Ovary (tissue), 9 donors: ENCODE results near the gene OPN1LW. TPM values are rescaled to one million over a fixed set of nuclear protein-coding genes. Genes with fewer than 3 reads are reported as not detected.

ENCODE experiments used
- DNase-seq, 5 donors: peaks; one replicate each; pipeline ENCODE4 v3.0.0-alpha.2; 2019 to 2020
- H3K27ac ChIP-seq, 2 donors: fragments of 200-600 bp; one replicate each; pipeline versions ENCODE4 v1.5.1 to v1.8.0; 2019 to 2022
- H3K27me3 ChIP-seq: fragments of 200-600 bp; one replicate; pipeline ENCODE4 v1.8.0; 2022
- H3K36me3 ChIP-seq: fragments of 200-600 bp; sonication (generic); one replicate; pipeline ENCODE4 v1.5.1; 2019
- H3K4me1 ChIP-seq: one replicate; pipeline ENCODE4 v1.8.1; 2013; ENCODE audit warnings: mild to moderate bottlenecking, moderate library complexity; ENCODE audit not compliant: insufficient read depth
- H3K4me3 ChIP-seq: fragments of 200-600 bp; sonication (generic); one replicate; pipeline ENCODE4 v1.5.1; 2017
- H3K9me3 ChIP-seq, 2 donors: fragments of 200-600 bp in 1 of 2; sonication (generic) in 1 of 2; one replicate each; pipeline versions ENCODE4 v1.5.1 to v1.8.1; 2013 to 2019; ENCODE audit warnings: mild to moderate bottlenecking in 1 of 2, moderate library complexity in 1 of 2
- EP300 ChIP-seq: sonication (generic); formaldehyde crosslinking; IDR thresholded peaks from one replicate; pipeline ENCODE4 v1.6.1; 2017; ENCODE audit warnings: antibody characterized with exemption
- POLR2A ChIP-seq: fragments of 450-650 bp; IDR thresholded peaks from one replicate; pipeline ENCODE4 v1.6.1; 2017; ENCODE audit warnings: antibody characterized with exemption, mild to moderate bottlenecking, moderate library complexity
- WGBS, 3 donors: extraction: QIAGEN DNeasy Blood & Tissue Kit in 1 of 3; methylation state at CpG; one replicate each; pipeline versions ENCODE4 v1.1.5 to v1.1.7; 2013 to 2017; 5-methylcytosine and 5-hydroxymethylcytosine counted together
- intact Hi-C, 4 donors: fragments of 100-400 bp; cut with DNase I; formaldehyde crosslinking; loops; one replicate each; pipeline versions ENCODE4 v1.11.0 to v1.15.1; 2022 to 2023
- polyA plus RNA-seq, 2 donors: library from polyadenylated mRNA; stranded (reverse); fragments of 200-250 nt in 1 of 2; fragments of 350-450 nt in 1 of 2; fragmentation: Illumina TruSeq in 1 of 2; extraction: RNeasy Lipid Tissue Mini Kit (QIAGEN cat#74804) in 1 of 2; gene quantifications; one replicate each; pipeline ENCODE4 v1.2.3, GENCODE V29; 2013 to 2014
- total RNA-seq, 7 donors: library from RNA; depleted of rRNA in 2 of 7; stranded (reverse); fragments of >200 nt in 2 of 7; fragmentation: NEBNext Ultra II Directional in 3 of 7; extraction: Animal tissue kit (Norgen Biotek cat#: 25700) in 3 of 7; gene quantifications; one replicate each; pipeline versions ENCODE4 v1.1.0 to v1.2.4, GENCODE V29; 2016 to 2023
- TF ChIP-seq, protein P1 (sequence below), 3 donors: fragments of 450-650 bp in 2 of 3; fragments of 200-600 bp in 1 of 3; IDR thresholded peaks; one replicate each; pipeline versions ENCODE4 v1.5.1 to v1.8.0; 2016 to 2022; ENCODE audit warnings: antibody characterized with exemption in 3 of 3, mild to moderate bottlenecking in 1 of 3
- donor health status: DM: no; HTN: no; CAD: no; lungs with moderate emphysema.
- donor health status: DM: no; HTN: no; CAD: no.
- donor health status: Bipolar disorder and iron deficiency.
- donor health status: DM: yes; HTN: yes; CAD: no.
- donor health status: DM: no; HTN: no; CAD: no.
- donor health status: DM: yes; HTN: yes; CAD: no.

OPN1LW gene
- total and polyA plus RNA-seq, 9 donors = not detected

DNA sequence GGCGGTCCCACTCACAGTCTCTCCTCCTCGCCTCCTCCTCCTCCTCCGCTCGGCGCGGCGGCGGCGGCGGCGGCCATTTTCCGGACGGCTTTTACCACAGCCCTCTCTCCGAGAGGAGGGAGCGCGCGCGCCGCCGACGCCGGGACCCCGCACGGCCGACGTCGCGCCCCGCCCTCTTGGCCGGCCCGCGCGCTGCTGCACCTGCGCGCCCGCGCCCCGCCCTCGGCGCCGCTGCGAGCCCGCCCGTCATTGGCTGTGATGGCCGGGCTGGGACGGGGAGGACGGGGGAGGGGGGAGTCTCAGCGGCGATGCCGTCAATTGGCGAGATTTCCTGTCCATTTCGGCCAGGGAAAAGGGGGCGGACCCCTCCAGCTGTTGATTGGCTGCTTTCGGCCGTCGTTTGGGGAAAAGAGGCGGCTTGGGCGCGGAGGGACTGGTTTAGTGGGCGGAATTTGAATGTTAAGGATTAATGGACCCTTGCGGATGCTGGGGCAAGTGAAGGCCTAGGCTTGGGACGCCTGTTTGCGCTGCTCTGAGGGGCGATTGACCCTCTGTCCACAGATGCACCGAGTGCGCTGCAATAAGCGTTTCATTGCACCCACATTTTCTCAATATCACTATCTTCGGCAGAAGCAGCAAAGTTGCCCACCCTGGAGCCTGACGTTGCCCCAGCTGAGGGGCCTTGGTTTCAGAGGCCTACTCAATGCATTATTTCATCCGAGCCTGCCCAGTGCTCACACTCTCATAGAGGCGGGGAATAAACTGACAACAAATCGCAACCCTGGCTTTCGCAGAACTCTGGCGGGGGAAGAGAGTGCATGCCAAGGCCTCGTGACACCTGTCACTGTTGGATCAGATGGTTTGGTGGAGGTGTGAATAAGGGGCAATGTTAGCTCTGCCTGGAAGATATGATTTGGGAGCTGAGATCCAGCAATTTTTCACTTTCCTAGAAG, 46.2 kb upstream of the OPN1LW start, which contains the start of gene MECP2:
Gene MECP2, minus strand, starts transcription at position 129 of the 953 bp plus-strand sequence.
- Histone ChIP-seq H3K4me1 (peaks cover 3% of the 10 kb centered on the region), H3K4me3 (peak within 1 kb of the TSS; percentile 83), H3K36me3 (no peaks in the 10 kb centered on the region), H3K27me3 (no peaks in the 10 kb centered on the region), H3K27ac (peak within 1 kb of the TSS; percentile 98 to 99), H3K9me3 (no peaks in the 10 kb centered on the region)
- intact Hi-C loops = no loop called here
- TF ChIP-seq POLR2A = peak; percentile 24
- TF ChIP-seq, protein P1, sequence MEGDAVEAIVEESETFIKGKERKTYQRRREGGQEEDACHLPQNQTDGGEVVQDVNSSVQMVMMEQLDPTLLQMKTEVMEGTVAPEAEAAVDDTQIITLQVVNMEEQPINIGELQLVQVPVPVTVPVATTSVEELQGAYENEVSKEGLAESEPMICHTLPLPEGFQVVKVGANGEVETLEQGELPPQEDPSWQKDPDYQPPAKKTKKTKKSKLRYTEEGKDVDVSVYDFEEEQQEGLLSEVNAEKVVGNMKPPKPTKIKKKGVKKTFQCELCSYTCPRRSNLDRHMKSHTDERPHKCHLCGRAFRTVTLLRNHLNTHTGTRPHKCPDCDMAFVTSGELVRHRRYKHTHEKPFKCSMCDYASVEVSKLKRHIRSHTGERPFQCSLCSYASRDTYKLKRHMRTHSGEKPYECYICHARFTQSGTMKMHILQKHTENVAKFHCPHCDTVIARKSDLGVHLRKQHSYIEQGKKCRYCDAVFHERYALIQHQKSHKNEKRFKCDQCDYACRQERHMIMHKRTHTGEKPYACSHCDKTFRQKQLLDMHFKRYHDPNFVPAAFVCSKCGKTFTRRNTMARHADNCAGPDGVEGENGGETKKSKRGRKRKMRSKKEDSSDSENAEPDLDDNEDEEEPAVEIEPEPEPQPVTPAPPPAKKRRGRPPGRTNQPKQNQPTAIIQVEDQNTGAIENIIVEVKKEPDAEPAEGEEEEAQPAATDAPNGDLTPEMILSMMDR (IDR thresholded peaks at IDR 0.05) = no peak
- peak; percentile 89 to 93 (median 91) for DNase-seq
- 27 to 48% (median 35%) methylated on average over 25 to 75 of the region's 75 CpGs for WGBS, 3 donors

DNA sequence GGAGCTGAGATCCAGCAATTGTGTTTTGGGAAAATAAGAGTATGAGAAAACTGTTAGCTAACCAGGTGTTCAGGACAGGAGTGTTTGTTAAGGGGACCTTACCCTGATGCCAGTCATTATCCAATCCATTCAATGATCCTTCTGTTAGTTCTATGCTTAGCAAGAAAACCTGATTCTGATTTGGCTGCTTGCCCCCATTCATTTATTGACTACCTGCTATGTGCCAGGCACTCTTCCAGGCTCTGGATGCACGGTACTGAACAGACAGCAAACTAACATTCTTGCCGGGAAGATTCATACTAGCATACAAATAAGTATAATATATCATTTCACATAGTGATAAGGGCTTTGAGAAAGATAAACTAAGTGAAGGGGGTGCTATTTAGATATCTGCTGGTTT, 45.5 kb upstream of the OPN1LW start:
- Histone ChIP-seq H3K4me3 (no peak overlapping the region), H3K9me3 (no peaks in the 10 kb centered on the region), H3K27ac (no peak overlapping the region), H3K4me1 (peaks cover 3% of the 10 kb centered on the region), H3K36me3 (no peaks in the 10 kb centered on the region), H3K27me3 (no peaks in the 10 kb centered on the region)
- TF ChIP-seq EP300 (no peak), POLR2A (no peak)
- TF ChIP-seq, protein P1 (IDR thresholded peaks at IDR 0.05) = no peak
- 38 to 52% (median 44%) methylated on average over 2 of the region's 2 CpGs for WGBS, 3 donors
- DNase-seq = no peak
- intact Hi-C loops = no loop called here

DNA sequence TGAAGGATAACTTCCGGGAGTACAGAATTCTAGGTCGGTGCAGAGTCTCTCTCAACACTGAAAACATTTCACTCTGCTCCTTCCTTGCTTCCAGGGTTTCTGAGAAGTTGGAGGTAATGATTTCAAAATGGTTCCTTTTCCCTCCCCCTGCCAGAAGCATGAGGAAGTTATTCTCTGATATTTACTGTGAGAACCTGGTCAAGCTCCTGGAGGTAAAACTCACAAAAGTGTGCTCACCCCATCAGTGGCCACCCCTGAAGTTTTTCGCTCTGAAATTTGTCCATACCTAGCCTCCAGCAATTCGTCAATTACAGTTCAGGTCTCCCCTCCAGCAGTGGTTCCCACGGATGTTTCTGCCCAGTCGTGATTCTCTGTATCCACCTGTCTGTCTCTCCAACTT, 30.3 kb upstream of the OPN1LW start:
- DNase-seq = no peak
- no peaks in the 10 kb centered on the region for H3K4me1 ChIP-seq
- no peaks in the 10 kb centered on the region for H3K36me3 ChIP-seq
- no peak overlapping the region for H3K27ac ChIP-seq
- no peaks in the 10 kb centered on the region for H3K9me3 ChIP-seq
- 60 to 74% (median 72%) methylated on average over 6 of the region's 6 CpGs for WGBS, 3 donors
- intact Hi-C loops = no loop called here
- H3K27me3 ChIP-seq = no peaks in the 10 kb centered on the region
- TF ChIP-seq, protein P1 (IDR thresholded peaks at IDR 0.05) = no peak
- no peak for TF ChIP-seq EP300
- H3K4me3 ChIP-seq = no peak overlapping the region

DNA sequence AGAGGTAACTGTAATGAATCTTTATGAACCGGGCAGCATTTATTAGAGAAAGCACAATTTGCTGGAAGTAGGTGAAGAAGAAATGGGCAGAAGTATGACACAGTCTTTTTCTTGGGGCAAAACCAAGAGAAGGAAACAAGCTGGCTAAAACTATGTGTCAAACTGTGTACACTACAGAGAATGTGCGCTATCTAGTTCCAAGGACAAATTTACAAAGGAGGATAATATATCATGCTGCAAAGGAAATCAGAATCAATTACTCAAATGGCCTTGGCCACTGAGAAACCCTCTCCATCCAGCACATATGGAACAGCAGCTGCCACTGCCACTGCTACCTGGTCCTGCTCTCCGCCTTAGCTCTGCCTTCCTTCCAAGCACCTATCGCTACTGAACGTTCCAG, 29.4 kb upstream of the OPN1LW start:
- TF ChIP-seq POLR2A = no peak
- TF ChIP-seq, protein P1 (IDR thresholded peaks at IDR 0.05) = no peak
- no peak overlapping the region for H3K27ac ChIP-seq
- no peak overlapping the region for H3K4me3 ChIP-seq
- H3K36me3 ChIP-seq = no peaks in the 10 kb centered on the region
- no peaks in the 10 kb centered on the region for H3K4me1 ChIP-seq
- H3K27me3 ChIP-seq = no peaks in the 10 kb centered on the region
- DNase-seq = no peak
- no peaks in the 10 kb centered on the region for H3K9me3 ChIP-seq
- 68 to 78% (median 77%) methylated on average over 5 of the region's 5 CpGs for WGBS, 3 donors
- intact Hi-C loops = no loop called here
